ENCODE measurements around the gene SNX18. TPM values are rescaled to one million over a fixed set of nuclear protein-coding genes. Genes with fewer than 3 reads are reported as not detected.

The SNX18 gene
- total and polyA plus RNA-seq, 2 of the 8 experiments (the other 6 are each of a cell fraction or from before 2014, with no cell fraction given) = 5.8 to 17.7 TPM

DNA sequence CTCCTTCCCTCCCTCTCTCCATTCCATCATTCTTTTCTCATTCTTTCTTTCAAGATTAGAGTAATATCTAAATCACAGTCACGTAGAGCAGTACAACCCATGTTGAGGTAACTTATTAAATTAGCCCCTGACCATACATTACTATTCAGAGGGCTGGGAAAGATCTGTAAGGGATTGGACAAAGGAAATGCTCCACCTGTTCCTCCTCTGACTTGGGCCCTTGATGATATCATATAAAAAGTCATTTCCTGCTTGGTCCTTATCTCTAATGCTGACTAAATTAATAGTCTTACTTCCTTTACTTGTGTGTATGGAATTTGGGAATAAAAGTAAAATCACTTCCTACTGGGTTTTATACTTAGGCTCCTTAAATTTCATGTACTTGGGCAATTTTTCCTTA, 40.8 kb downstream of the SNX18 start:
- Histone ChIP-seq H3K79me1 (ENCODE audit: low read depth, low read length) (no peaks in the 10 kb centered on the region), H3K4ac (replicated peaks; ENCODE audit: insufficient read length, low read depth, low read length) (no peak overlapping the region), H4K20me1 (replicated peaks in 1 of 2; ENCODE audit: control insufficient read depth in 1 of 2, insufficient read depth in 2 of 2, low read length in 2 of 2) (no peaks in the 10 kb centered on the region), H3K9me3 (ENCODE audit: insufficient read depth in 2 of 2, low read depth in 1 of 2, low read length in 1 of 2) (no peaks in the 10 kb centered on the region), H3K23ac (ENCODE audit: insufficient read length) (no peak overlapping the region), H3K23me2 (ENCODE audit: low read depth, low read length) (no peaks in the 10 kb centered on the region), H3K9ac (replicated peaks in 1 of 4; ENCODE audit: extremely low read depth in 1 of 4, low read depth in 3 of 4, low read length in 3 of 4) (no peak overlapping the region), H3K56ac (replicated peaks; ENCODE audit: insufficient read length, low read depth, low read length) (no peak overlapping the region), H2BK5ac (ENCODE audit: low read depth, low read length) (no peak overlapping the region), H3K18ac (ENCODE audit: extremely low read depth, low read length) (no peak overlapping the region), H3K14ac (ENCODE audit: insufficient read length) (no peak overlapping the region), H3K27me3 (replicated peaks in 1 of 4; ENCODE audit: control insufficient read depth in 3 of 4, extremely low read depth in 1 of 4, insufficient read depth in 3 of 4, low read length in 3 of 4) (no peaks in the 10 kb centered on the region), H4K8ac (ENCODE audit: extremely low read depth, insufficient read depth, low read length) (no peak overlapping the region), H2BK12ac (ENCODE audit: low read depth, low read length) (no peak overlapping the region), H2AFZ (ENCODE audit: low read length) (no peak overlapping the region), H2AK5ac (ENCODE audit: low read depth, low read length) (no peak overlapping the region), H2BK20ac (ENCODE audit: low read length) (no peak overlapping the region), H3K27ac (ENCODE audit: low read depth, low read length) (no peak overlapping the region), H4K91ac (replicated peaks; ENCODE audit: insufficient read length, low read length) (no peak overlapping the region), H4K5ac (ENCODE audit: insufficient read length, low read depth, low read length) (no peak overlapping the region), H3K36me3 (ENCODE audit: control insufficient read depth in 2 of 4, insufficient read depth in 4 of 4, low read length in 3 of 4) (no peaks in the 10 kb centered on the region), H3K4me1 (replicated peaks in 1 of 4; ENCODE audit: control insufficient read depth in 3 of 4, insufficient read depth in 4 of 4, low read length in 3 of 4) (no peaks in the 10 kb centered on the region; a peak in 1 of 7 replicates), H3K79me2 (ENCODE audit: control insufficient read depth in 1 of 2, insufficient read depth in 2 of 2, low read length in 2 of 2) (no peaks in the 10 kb centered on the region), H3K4me2 (ENCODE audit: insufficient read depth in 1 of 2, low read depth in 2 of 2, low read length in 2 of 2) (no peak overlapping the region), H2BK120ac (replicated peaks; ENCODE audit: low read depth, low read length) (no peak overlapping the region), H2BK15ac (ENCODE audit: low read length) (no peak overlapping the region), H3K4me3 (ENCODE audit: extremely low read depth in 1 of 4, insufficient read depth in 2 of 4, low read depth in 3 of 4, low read length in 4 of 4) (no peak overlapping the region)
- ChIA-PET POLR2A (ENCODE audit: partially characterized antibody) (no interaction called here), CTCF (ENCODE audit: partially characterized antibody) (no interaction called here)
- no peak for FAIRE-seq
- TF ChIP-seq EGR1 (IDR thresholded peaks at IDR 0.05; ENCODE audit: borderline replicate concordance, low read depth, low read length) (no peak), TCF12 (IDR thresholded peaks at IDR 0.05; ENCODE audit: low read depth, low read length) (no peak), TBP (IDR thresholded peaks at IDR 0.05; ENCODE audit: low read depth, low read length) (no peak), KDM5A (IDR thresholded peaks at IDR 0.05; ENCODE audit: low read length) (no peak), USF2 (IDR thresholded peaks at IDR 0.05; ENCODE audit: low read length) (no peak), SIN3A (conservative IDR thresholded peaks at IDR 0.05 in 1 of 2, IDR thresholded peaks at IDR 0.05 in 1 of 2; ENCODE audit: low read depth in 1 of 2, low read length in 2 of 2) (no peak), EP300 (IDR thresholded peaks at IDR 0.05; ENCODE audit: borderline replicate concordance in 1 of 2, low read depth in 2 of 2, low read length in 2 of 2) (no peak), TAF1 (IDR thresholded peaks at IDR 0.05; ENCODE audit: low read depth, low read length) (no peak), BACH1 (IDR thresholded peaks at IDR 0.05; ENCODE audit: low read length) (no peak), SP4 (IDR thresholded peaks at IDR 0.05; ENCODE audit: low read length) (no peak), RXRA (IDR thresholded peaks at IDR 0.05; ENCODE audit: insufficient read depth, low read depth, low read length) (no peak), CEBPB (IDR thresholded peaks at IDR 0.05; ENCODE audit: low read depth, low read length) (no peak)
- 92% methylated on average over 1 of the region's 1 CpG; no CpG with 5 or more reads in 1 of the 2 experiments for WGBS, 2 experiments (ENCODE audit: extremely low coverage in 1 of 2, insufficient coverage in 1 of 2, insufficient read length in 1 of 2, insufficient replicate concordance in 2 of 2, low coverage in 1 of 2, low lambda C conversion rate in 2 of 2, missing lambda C conversion rate in 1 of 2)
- no peak for DNase-seq (ENCODE audit: low read depth in 1 of 2, low spot score in 2 of 2)

Measured in H1 (cell line).